A673 (cell line): ENCODE measurements around the gene TAF11L9.
"Not testable (repeated sequence)": the region's sequence is repeated elsewhere in the genome, so short reads cannot be mapped to it uniquely, and the experiment has no call there.

Source experiments
- EZH2 ChIP-seq: fragments of 200-600 bp; sonication (generic); IDR thresholded peaks from 2 replicates; pipeline ENCODE4 v1.6.1; 2017; ENCODE audit warnings: borderline replicate concordance, low read depth, mild to moderate bottlenecking, mixed read lengths, antibody characterized with exemption, low read length; ENCODE audit not compliant: poor library complexity, severe bottlenecking
- TF ChIP-seq, protein P1 (sequence below): fragments of 300-800, 200-600 bp; sonication (generic); conservative IDR thresholded peaks from 2 replicates; pipeline ENCODE4 v1.5.1; 2017; ENCODE audit warnings: low read depth, mild to moderate bottlenecking, antibody characterized with exemption, low read length, moderate library complexity, mixed read lengths

GRCh38 chr5:17585658-17586057 lies 8.5 kb downstream of the TAF11L9 start, which contains the start of gene TAF11L7:
- TF ChIP-seq, protein P1, sequence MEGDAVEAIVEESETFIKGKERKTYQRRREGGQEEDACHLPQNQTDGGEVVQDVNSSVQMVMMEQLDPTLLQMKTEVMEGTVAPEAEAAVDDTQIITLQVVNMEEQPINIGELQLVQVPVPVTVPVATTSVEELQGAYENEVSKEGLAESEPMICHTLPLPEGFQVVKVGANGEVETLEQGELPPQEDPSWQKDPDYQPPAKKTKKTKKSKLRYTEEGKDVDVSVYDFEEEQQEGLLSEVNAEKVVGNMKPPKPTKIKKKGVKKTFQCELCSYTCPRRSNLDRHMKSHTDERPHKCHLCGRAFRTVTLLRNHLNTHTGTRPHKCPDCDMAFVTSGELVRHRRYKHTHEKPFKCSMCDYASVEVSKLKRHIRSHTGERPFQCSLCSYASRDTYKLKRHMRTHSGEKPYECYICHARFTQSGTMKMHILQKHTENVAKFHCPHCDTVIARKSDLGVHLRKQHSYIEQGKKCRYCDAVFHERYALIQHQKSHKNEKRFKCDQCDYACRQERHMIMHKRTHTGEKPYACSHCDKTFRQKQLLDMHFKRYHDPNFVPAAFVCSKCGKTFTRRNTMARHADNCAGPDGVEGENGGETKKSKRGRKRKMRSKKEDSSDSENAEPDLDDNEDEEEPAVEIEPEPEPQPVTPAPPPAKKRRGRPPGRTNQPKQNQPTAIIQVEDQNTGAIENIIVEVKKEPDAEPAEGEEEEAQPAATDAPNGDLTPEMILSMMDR = not testable (repeated sequence)
- not testable (repeated sequence) for TF ChIP-seq EZH2
